ENCODE measurements around the gene UBR4.

Gene UBR4

GRCh38 chr1:19028546-19029129, 181.4 kb downstream of the UBR4 start:
- ATAC-seq: no peak
- TF ChIP-seq SNAI2 (CRISPR knock-in tag; IDR thresholded peaks at IDR 0.05): no peak
- no peak for TF ChIP-seq TOX (CRISPR knock-in tag; IDR thresholded peaks at IDR 0.05; ENCODE audit: borderline replicate concordance)
- no peak for TF ChIP-seq RARB (CRISPR knock-in tag; IDR thresholded peaks at IDR 0.05)
- TF ChIP-seq OSR1 (CRISPR knock-in tag; IDR thresholded peaks at IDR 0.05): no peak
- TF ChIP-seq CSRNP3 (CRISPR knock-in tag; IDR thresholded peaks at IDR 0.05): no peak
- TF ChIP-seq PPARA (CRISPR knock-in tag; IDR thresholded peaks at IDR 0.05; ENCODE audit: borderline replicate concordance): no peak
- TF ChIP-seq ZNF8 (CRISPR knock-in tag; IDR thresholded peaks at IDR 0.05): no peak
- TF ChIP-seq ESRRG (CRISPR knock-in tag; IDR thresholded peaks at IDR 0.05): no peak
- no peak for TF ChIP-seq ZNF70 (CRISPR knock-in tag; IDR thresholded peaks at IDR 0.05)
- no peak for TF ChIP-seq ARNTL (CRISPR knock-in tag; IDR thresholded peaks at IDR 0.05; ENCODE audit: borderline replicate concordance, low read depth)
- no peak for TF ChIP-seq CSDC2 (CRISPR knock-in tag; IDR thresholded peaks at IDR 0.05)
- no peak for TF ChIP-seq ZNF565 (CRISPR knock-in tag; conservative IDR thresholded peaks at IDR 0.05; ENCODE audit: low read depth)
- no peak for TF ChIP-seq ZFP3 (CRISPR knock-in tag; IDR thresholded peaks at IDR 0.05)
- TF ChIP-seq ZFP30 (CRISPR knock-in tag; IDR thresholded peaks at IDR 0.05): no peak
- TF ChIP-seq ISL1 (CRISPR knock-in tag; IDR thresholded peaks at IDR 0.05): no peak
- TF ChIP-seq PATZ1 (CRISPR knock-in tag; IDR thresholded peaks at IDR 0.05; ENCODE audit: borderline replicate concordance): no peak
- no peak for TF ChIP-seq TCF4 (CRISPR knock-in tag; IDR thresholded peaks at IDR 0.05; ENCODE audit: borderline replicate concordance)
- no peak for TF ChIP-seq CREB5 (CRISPR knock-in tag; IDR thresholded peaks at IDR 0.05; ENCODE audit: low read depth)
- TF ChIP-seq GLIS3 (CRISPR knock-in tag; IDR thresholded peaks at IDR 0.05): no peak

GRCh38 chr1:19028110-19028509, 182.0 kb downstream of the UBR4 start:
- ATAC-seq: no peak
- TF ChIP-seq ZFP3 (CRISPR knock-in tag; IDR thresholded peaks at IDR 0.05) (no peak), BACH2 (CRISPR knock-in tag; IDR thresholded peaks at IDR 0.05; ENCODE audit: borderline replicate concordance) (no peak), OSR1 (CRISPR knock-in tag; IDR thresholded peaks at IDR 0.05) (no peak), CREB5 (CRISPR knock-in tag; IDR thresholded peaks at IDR 0.05; ENCODE audit: low read depth) (no peak), TOX (CRISPR knock-in tag; IDR thresholded peaks at IDR 0.05; ENCODE audit: borderline replicate concordance) (no peak), RARB (CRISPR knock-in tag; IDR thresholded peaks at IDR 0.05) (no peak), ZFP30 (CRISPR knock-in tag; IDR thresholded peaks at IDR 0.05) (no peak), ZNF8 (CRISPR knock-in tag; IDR thresholded peaks at IDR 0.05) (no peak), ZNF70 (CRISPR knock-in tag; IDR thresholded peaks at IDR 0.05) (no peak), CSDC2 (CRISPR knock-in tag; IDR thresholded peaks at IDR 0.05) (no peak), SNAI2 (CRISPR knock-in tag; IDR thresholded peaks at IDR 0.05) (no peak), PATZ1 (CRISPR knock-in tag; IDR thresholded peaks at IDR 0.05; ENCODE audit: borderline replicate concordance) (no peak), CSRNP3 (CRISPR knock-in tag; IDR thresholded peaks at IDR 0.05) (no peak), GLIS3 (CRISPR knock-in tag; IDR thresholded peaks at IDR 0.05) (no peak), ZNF565 (CRISPR knock-in tag; conservative IDR thresholded peaks at IDR 0.05; ENCODE audit: low read depth) (no peak), ZC3H10 (CRISPR knock-in tag; IDR thresholded peaks at IDR 0.05) (no peak), ARNTL (CRISPR knock-in tag; IDR thresholded peaks at IDR 0.05; ENCODE audit: borderline replicate concordance, low read depth) (no peak), TCF4 (CRISPR knock-in tag; IDR thresholded peaks at IDR 0.05; ENCODE audit: borderline replicate concordance) (no peak)
